HepG2 (cell line): ENCODE results near the gene NT5DC4. TPM values are rescaled to one million over a fixed set of nuclear protein-coding genes. Genes with fewer than 3 reads are reported as not detected.

Source experiments
- CEBPG ChIP-seq: IDR thresholded peaks from 2 replicates; pipeline ENCODE4 v1.6.1; 2016
- HNRNPUL1 ChIP-seq: fragments of 200-400 bp; formaldehyde crosslinking; IDR thresholded peaks from 2 replicates; pipeline ENCODE4 v1.6.1; 2017; ENCODE audit warnings: low read depth, mild to moderate bottlenecking, low read length, moderate library complexity
- KAT8 ChIP-seq: IDR thresholded peaks from 2 replicates; pipeline ENCODE4 v1.6.1; 2016; ENCODE audit warnings: missing genetic modification reagents, missing compliant biosample characterization
- KLF6 ChIP-seq: IDR thresholded peaks from 2 replicates; pipeline ENCODE4 v1.8.0; 2016; ENCODE audit warnings: missing biosample characterization, missing genetic modification reagents
- SIX4 ChIP-seq: sonication (generic); formaldehyde crosslinking; IDR thresholded peaks from 2 replicates; pipeline ENCODE4 v1.4.0; 2020; ENCODE audit warnings: missing genetic modification reagents
- SYNCRIP ChIP-seq: fragments of 200-400 bp; formaldehyde crosslinking; IDR thresholded peaks from 2 replicates; pipeline ENCODE4 v1.6.1; 2018; ENCODE audit warnings: mild to moderate bottlenecking, low read depth, low read length; ENCODE audit not compliant: insufficient read depth
- ZHX2 ChIP-seq, 2 experiments: sonication (generic) in 1 of 2; formaldehyde crosslinking in 1 of 2; IDR thresholded peaks; 2 replicates each; pipeline versions ENCODE4 v1.6.1 to v1.9.0; 2014 to 2022; ENCODE audit warnings: antibody characterized with exemption in 1 of 2, borderline replicate concordance in 1 of 2, inconsistent platforms in 1 of 2, low read depth in 1 of 2, missing genetic modification reagents in 1 of 2
- ZNF281 ChIP-seq: sonication (generic); formaldehyde crosslinking; IDR thresholded peaks from 2 replicates; pipeline ENCODE4 v1.4.0; 2020; ENCODE audit warnings: missing genetic modification reagents, borderline replicate concordance
- ZNF331 ChIP-seq: sonication (generic); formaldehyde crosslinking; IDR thresholded peaks from 2 replicates; pipeline ENCODE4 v1.4.0; 2020; ENCODE audit warnings: missing genetic modification reagents
- ZNF354B ChIP-seq: sonication (generic); formaldehyde crosslinking; IDR thresholded peaks from 2 replicates; pipeline ENCODE4 v1.8.0; 2022; ENCODE audit warnings: mild to moderate bottlenecking, missing genetic modification reagents
- ZNF407 ChIP-seq: sonication (generic); formaldehyde crosslinking; IDR thresholded peaks from one replicate; pipeline ENCODE4 v1.5.1; 2020; ENCODE audit warnings: mild to moderate bottlenecking, missing genetic modification reagents; ENCODE audit errors: not compliant biosample characterization
- ZNF549 ChIP-seq: sonication (generic); formaldehyde crosslinking; IDR thresholded peaks from 2 replicates; pipeline ENCODE4 v1.5.0; 2020; ENCODE audit warnings: missing genetic modification reagents
- ZNF850 ChIP-seq: sonication (generic); formaldehyde crosslinking; conservative IDR thresholded peaks from 2 replicates; pipeline ENCODE4 v1.9.0; 2021; ENCODE audit warnings: mild to moderate bottlenecking, missing genetic modification reagents
- polyA plus RNA-seq, 8 experiments: library from polyadenylated mRNA; depleted of rRNA in 3 of 8; stranded (reverse) in 7 of 8; unstranded in 1 of 8; fragments of >200 nt; fragmentation: Illumina TruSeq in 4 of 8; extraction: Trizol in 4 of 8; gene quantifications; 2 replicates each; pipeline versions ENCODE4 v1.2.1 to v1.2.3, GENCODE V29; 2011 to 2016; ENCODE audit warnings: low read depth in 4 of 8, missing spikeins in 1 of 8, mixed read lengths in 1 of 8; ENCODE audit not compliant: insufficient read depth in 1 of 8
- total RNA-seq, 5 experiments: library from RNA; depleted of rRNA; stranded (reverse); fragments of >200 nt; fragmentation: Illumina TruSeq; extraction: Trizol; gene quantifications; 2 replicates each; pipeline ENCODE4 v1.2.3, GENCODE V29; 2016; ENCODE audit warnings: low read depth in 1 of 5

The NT5DC4 gene
- total and polyA plus RNA-seq, 2 of the 13 experiments (the other 11 are each of a cell fraction or from before 2014, with no cell fraction given), result 0.04 to 4.2 TPM

- TF ChIP-seq ZHX2 (IDR thresholded peaks at IDR 0.05; ENCODE audit: low read depth) (no peak), ZHX2 (CRISPR knock-in tag; IDR thresholded peaks at IDR 0.05; ENCODE audit: borderline replicate concordance) (no peak), ZNF331 (CRISPR knock-in tag) (no peak), SIX4 (CRISPR knock-in tag) (no peak), KLF6 (no peak), ZNF850 (CRISPR knock-in tag) (no peak), SYNCRIP (no peak), HNRNPUL1 (no peak), ZNF354B (CRISPR knock-in tag) (no peak), ZNF407 (CRISPR knock-in tag) (no peak), KAT8 (CRISPR knock-in tag) (no peak), ZNF281 (no peak), ZNF549 (CRISPR knock-in tag) (no peak), CEBPG (CRISPR knock-in tag) (no peak)
Measured at GRCh38 chr2:112690853-112691401, 29.9 kb upstream of the NT5DC4 start (continued).
